HG03175 (cell line): ENCODE measurements around the gene HIRA.

Experiments used
- ATAC-seq: cut with Tn5 transposase; IDR thresholded peaks from one replicate; pipeline ENCODE4 v1.9.1; 2021; ENCODE audit warnings: mild to moderate bottlenecking, moderate library complexity; ENCODE audit not compliant: unreplicated experiment

HIRA gene

DNA sequence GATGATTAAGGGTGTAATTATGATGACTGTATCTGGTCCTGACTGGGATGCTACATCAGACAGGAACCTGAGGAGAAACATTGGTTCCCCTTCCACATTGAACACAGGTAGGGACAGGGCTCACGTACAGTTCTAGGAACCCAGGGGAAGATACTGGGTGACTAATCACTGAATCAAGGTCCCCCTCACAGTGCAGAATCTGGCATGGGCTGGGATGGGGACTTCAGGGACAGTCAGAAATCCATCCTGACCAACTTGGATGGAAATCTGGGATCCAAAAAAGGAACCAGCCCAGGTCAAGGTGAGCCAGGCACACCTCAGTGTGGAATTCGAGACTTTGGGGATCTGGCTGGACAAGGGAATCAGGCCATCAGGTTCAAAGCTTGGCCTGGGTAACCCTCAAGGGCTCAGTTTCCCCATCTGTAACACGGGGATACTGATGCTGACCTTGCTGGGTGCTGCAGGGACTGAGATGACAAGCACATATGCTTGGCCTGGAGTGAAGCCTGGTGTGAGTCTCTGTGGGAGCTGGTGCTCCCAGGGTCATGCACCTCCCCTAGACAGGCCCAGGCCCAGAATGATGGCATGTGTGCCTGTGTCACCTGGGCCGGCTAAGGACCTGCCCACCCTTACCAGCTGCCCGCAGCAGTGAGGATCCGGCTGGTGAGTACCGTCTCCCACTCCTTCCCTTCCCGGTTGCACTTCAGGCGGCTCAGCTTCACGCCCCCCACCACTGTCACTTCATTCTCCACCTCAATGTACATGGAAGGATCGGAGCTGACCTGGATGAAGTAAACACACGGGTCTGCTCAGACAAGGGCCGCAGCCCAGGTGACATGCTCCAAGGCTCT, 72.6 kb downstream of the HIRA start:
- no peak for ATAC-seq

DNA sequence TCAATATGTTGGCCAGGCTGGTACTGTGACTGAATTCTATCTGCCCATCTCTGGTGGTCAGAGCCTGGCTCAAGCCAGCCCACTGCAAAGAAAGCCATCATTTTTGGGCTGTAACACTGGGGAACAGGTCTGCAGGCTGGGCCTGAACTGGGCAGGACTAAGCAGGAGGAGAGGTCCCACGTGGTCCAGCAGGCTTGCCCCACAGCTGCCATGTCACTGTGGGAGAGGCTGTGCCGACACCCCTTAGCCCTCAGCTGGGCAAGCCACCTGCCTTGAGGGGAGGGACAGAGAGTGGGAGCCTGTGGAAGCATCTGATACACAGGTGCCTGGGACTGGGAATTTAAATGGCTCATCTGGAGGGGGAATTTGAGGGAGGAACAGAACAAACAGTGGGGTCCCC, 73.3 kb downstream of the HIRA start:
- ATAC-seq, result no peak

DNA sequence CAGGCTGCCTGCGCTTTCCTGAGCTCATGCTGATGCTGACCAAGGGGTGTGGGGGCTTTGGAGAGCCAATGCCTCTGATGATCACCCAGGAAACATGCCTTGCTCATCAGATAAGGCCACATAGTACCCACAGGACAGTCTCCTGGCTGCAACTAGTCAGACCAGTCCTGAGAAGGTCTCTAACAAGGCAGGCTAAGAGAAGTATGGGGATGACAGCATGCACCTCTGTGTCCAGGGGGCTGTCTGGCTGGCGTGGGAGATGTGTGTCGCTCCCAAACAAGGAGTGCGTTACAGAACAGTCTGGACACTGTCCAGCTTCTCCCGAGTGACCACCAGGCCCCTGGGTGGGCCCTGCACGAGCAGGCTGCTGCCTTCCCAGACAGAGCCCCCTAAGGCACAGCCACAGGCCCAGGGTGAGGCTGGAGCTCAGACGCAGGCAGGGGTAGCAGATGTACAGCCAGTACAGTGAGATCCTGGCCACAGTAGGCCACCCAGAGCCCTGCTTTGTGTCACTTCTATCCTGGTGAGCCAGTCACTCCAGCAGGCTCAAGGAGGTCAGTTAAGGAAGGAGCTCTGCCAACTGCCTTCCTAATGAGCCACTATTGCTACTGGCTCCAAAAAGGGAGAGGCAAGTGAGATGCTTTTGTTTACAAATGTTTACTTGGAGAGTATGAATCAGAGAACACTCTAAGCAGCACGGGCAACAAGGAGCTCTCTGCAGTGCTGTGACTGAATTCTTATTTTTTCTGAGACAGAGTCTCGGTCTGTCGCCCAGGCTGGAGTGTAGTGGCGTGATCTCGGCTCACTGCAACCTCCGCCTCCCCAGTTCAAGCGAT, 74.0 kb downstream of the HIRA start:
- ATAC-seq, result no peak

DNA sequence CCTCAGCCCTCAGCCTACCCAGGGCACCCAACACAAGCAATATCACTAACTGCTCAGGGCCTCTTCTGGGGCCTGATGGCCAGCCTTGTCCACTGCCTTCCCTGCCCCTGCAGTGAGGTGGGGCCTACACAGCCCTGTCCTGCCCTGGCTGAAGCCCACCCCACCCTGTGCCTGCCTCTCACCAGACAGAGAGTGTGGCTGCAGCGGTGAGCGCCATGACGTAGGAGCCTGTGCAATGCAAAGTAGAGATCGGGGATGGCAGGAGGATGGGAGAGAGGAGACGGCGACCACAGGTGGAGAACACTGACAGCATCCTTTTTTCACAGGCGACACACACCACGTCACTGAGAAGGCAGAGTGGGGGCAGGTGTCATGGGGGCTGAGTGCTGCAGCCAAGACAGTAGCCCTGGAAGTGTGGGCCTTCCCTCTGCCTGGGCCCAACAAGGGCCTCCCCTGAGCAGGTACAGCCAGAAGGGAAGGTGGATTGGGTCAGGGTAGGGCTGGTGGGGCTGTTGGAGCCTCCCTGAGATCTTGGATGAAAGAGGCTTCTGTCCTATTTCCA, 74.7 kb downstream of the HIRA start:
- no peak for ATAC-seq

DNA sequence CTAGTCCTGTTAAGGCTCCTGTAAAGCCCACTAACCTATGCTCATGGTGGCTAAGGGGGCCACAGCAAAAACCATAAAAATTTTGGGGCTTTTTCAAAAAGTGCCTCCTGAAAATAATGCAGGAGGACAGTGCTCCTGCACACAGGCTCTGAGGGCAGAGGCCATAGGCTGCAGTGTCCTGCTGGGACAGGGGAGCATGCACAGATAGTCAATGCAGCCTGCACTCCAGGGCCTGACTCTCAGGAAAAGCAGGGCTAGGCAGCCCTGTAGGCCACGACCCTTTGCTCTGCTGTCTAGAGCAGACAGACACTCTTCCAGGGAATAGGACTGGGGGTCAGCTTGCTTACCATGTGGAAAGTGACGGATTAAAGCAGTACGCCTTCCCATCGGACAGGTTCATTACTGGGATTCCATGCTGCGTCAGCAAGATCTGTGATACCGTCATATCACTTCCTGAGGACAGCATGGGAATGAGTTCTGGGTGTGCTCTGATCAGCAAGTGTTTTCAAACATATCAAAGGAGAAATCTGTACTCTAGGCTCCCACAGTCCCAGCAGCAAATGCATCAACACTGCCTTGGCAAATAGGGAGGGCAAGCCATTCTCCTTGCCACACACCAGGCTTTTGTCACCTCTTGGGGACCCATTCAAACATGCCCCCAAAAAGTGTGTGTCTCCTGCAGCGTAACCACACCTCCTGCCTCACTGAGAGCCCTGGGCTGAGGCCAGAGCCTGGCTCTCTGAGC, 75.9 kb downstream of the HIRA start:
- ATAC-seq, result no peak

DNA sequence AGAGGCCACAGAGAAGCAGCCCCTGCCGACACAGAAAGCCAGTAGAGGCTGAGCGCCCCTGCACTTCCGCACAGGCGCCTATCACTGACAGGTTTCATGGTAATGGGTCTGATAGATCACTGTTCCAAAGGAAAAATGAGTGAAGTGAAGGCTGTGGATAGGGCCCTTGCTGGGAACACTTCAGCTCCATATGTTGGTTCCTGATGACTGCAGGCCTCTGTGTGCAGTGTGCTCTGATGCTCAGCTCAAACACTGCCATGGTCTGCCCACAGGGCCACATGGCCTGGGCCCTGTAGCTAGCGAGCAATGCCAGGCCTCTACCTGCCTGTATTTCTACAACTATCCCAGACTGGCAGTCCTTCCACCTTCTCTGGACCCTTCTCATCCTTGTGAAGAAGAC, 77.3 kb downstream of the HIRA start:
- ATAC-seq, result no peak

DNA sequence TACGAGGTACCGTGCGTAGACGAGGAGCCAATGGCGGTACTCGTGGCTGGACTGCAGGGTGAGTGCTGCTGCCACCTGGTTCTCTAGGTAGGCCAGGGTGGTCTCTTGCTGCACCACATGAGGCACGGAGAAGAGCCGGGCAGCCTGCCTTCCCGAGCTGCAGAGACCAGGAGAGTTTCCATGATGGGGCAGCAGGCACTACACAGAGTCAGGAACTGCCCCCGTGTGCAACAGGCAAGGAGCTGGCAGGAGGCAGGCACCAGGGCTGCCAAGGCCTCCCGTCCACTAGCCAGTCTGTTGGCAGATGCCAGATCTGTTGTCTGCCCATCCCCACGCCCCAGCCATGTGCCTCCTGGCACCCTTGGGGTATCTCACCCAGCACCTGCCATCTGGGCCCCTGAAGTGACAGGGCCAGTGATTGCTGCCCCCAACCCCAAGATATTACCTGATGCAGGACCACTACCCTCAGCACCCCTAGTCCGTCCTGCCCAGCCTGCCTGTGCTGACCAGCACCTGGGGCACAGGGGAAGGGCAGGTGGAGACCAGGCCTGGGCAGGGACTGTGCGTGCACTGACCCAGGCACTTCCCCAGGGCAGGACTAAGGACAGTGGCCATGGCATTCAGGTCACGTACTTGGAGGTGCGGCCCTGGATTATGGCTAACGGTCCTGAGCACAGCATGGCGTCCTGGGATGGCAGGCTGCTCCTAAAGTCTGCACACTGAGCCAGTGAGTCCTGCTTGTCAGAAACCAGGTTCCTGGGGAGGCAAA, 78.0 kb downstream of the HIRA start:
- ATAC-seq, result no peak

DNA sequence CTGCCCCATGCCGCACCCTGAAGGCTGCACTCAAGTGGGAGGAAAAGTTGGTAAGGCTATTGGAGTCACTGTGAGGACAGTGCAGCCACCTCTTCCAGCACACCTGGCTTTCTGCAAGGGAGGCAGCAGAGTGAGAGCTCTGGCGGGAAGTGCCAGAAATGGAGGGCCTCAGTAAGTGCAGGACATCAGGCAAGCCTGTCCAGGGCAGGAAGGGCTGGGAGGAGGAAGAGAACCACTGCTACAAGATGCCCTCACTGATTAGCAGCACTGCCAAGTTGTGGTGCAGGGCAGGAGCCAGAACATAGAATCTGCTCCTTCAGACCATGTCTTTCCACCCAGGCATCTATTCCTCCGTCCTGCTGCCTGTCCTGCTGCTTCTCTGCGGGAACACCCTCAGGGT, 78.8 kb downstream of the HIRA start:
- ATAC-seq, result no peak

DNA sequence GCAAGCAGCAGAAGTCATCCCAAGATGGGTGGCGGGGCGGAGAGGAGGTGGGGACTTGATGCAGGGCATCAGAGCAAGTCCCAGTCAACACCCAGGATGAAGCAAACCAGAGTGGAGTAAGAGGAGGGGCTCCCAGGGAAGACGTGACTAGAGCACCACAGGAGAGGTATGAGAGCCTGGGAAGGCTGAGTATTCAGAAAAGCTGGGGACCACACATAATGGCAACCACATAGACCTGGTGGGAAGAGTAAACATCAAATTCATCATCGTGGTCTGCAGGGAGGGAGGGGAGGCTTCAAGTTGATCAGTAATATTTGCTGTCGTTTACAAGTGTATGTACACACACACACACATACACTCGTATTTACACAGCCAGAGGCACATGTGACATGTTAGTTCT, 79.3 kb downstream of the HIRA start:
- ATAC-seq, result no peak

DNA sequence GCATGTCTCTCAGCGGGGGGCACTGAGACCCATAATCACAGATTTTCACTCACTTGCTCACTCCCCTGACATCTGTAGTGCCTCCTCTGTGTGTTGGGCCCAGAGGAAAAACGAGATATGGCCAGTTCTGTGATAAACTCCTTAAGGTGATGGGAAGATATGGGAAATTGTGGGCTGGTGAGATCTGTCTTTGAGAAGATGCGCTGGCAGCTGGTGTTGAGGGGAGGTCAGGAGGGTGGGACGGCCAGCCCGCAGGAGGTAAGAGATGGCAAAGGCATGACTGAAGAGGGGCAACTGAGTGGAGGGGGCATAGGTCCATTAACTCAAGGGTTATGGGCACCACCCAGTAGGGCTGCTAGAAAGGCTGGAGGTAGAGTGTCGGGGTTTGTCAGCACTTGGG, 79.9 kb downstream of the HIRA start:
- no peak for ATAC-seq

DNA sequence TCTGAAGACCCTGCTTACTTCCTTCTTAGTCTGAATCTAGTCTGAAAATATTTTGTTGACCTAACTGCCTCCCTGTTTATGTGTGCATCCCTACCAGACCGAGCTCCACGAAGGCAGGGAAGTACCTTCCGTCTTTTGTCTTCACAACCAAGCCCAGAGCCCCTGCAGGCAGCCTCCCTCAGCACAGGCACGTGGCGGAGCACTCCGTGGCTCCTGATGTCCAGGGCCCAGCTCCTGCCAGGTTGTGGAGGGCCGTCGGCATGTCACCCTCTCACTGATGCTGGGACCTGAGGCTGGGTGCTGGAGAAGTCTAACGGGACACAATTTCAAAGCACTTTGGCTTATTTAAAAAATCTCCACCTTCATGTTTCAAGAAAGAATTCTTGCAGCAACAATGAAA, 80.6 kb downstream of the HIRA start:
- no peak for ATAC-seq

DNA sequence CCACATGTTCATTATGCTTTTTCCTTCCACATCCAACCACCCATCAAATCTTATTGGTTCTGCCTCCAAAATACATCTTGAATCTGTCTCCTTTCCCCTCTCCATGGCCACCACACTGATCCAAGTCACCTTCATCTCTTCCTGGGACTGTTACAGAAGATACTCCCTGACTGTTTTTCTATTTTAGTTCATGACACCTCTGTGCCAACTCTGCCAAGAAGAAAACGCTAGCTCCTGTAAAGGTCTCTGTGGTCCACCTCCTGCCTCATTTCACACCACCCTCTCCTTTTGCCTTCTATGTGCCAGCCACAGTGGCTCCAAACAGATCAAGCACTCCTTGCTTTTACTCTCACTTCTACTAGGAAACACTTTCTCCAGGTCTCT, 81.1 kb downstream of the HIRA start:
- no peak for ATAC-seq

DNA sequence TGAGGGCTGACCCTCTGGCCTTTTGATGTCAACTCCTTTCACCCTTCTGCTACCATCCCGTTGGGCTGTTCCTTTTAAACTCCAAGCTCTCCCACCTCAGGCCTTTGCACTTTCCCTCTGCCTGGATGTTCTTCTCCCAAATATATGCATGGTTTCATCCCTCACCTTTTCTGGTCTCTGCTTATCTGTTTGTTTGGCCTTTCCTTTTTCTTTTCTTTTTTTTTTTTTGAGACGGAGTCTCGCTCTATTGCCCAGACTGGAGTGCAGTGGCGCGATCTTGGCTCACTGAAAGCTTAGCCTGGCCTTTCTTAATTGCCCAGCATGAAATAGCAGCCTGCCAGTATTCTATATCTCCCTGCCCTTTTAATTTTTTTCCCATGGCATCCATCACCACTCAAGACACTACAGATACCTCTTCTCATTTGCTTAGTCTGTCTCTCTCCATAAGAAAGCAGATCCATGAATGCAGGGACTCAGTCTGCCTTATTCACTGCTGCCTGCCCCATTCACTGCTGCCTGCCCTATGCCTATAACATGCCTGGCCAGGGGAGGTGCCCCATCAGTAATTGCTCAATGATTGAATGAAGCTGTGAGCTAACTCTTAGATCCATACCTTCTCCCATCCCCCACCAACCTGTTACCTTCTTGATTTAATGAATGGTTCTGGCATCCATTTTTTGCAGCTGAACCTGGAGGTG, 81.6 kb downstream of the HIRA start:
- ATAC-seq, result no peak

DNA sequence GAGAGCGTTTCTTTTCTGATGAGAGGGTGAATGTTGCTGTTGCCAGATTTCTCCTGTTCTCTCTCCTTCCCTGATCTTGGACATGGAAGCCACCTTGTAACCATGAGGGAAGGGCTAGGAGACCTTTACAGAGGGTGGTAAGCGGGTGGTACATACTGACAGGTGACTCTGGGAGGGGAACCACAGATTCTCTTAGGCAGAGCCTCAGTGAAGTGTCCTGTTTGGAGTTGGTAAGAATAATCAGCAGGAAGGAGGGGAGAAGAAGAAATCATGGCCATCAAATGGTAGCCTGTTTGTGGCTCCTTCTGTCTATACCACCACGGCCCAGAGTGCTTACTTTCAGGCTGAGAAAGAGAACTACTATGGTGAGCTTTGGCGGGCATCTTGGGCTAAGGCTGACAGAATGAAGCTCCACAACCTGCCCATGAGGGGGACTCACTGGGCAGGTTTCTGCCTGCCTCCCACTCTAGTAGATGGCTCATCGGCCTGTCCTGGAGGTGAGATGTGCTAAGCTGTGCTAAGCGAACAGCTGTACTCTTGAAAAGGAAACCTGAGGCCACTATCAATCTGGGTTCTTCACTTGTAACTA, 84.8 kb downstream of the HIRA start:
- no peak for ATAC-seq

DNA sequence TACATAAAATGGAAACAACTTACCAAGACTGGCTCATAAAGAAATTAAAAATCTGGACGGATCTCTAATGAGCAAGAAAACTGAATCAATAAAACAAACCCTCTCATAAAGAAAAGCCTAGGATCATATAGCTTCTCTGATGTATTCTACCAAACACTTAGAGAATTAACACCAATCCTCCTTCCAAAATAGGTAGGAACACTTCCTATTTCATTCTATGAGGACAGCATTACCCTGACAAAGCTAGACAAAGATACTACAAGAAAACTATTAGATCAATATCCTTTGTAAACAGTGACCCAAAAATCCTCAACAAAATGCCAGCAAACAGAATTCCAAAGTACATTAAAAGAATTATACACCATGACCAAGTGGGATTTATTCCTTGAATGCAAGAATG, 87.1 kb downstream of the HIRA start:
- no peak for ATAC-seq

DNA sequence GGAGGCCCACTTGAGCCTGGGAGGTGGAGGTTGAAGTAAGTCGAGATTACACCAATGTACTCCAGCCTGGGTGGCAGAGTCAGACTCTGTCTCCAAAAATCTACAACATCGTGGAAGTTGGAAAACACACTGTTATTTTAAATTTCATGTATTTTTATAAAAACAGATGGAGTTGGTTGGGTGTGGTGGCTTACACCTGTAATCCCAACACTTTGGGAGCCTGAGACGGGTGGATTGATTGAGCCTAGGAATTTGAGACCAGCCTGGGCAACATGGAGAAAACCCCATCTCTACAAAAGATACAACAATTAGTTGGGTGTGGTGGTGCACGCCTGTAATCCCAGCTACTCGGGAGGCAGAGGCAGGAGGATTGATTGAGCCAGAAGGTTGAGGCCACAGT, 88.1 kb downstream of the HIRA start:
- ATAC-seq, result no peak

DNA sequence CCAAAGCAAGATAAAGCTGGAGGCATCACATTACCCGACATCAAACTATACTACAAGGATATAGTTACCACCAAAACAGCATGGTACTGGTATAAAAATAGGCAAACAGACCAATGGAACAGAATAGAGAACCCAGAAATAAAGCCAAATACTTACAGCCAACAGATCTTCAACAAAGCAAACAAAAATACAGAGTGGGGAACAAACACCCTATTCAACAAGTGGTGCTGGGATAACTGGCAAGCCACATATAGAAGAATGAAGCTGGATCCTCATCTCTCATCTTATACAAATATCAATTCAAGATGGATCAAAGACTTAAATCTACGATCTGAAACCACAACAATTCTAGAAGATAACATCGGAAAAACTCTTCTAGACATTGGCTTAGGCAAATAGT, 90.0 kb downstream of the HIRA start:
- no peak for ATAC-seq

DNA sequence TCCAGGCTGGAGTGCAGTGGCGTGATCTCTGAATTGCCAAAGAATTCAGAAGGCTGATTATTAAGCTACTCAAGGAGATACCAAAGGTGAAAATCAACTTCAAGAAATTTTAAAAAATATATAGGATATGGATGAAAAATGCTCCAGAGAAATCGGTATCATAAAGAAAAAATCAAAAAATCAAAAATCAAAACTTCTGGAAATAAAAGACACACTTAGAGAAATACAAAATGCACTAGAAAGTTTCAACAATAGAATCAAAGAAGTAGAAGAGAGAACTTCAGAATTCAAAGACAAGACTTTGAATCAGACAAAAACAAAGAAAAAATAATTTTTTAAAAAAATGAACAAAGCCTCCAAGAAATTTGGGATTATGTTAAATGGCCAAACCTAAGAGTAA, 94.4 kb downstream of the HIRA start:
- no peak for ATAC-seq
